ENCODE measurements around the gene CYB561D2.

CYB561D2 gene

DNA sequence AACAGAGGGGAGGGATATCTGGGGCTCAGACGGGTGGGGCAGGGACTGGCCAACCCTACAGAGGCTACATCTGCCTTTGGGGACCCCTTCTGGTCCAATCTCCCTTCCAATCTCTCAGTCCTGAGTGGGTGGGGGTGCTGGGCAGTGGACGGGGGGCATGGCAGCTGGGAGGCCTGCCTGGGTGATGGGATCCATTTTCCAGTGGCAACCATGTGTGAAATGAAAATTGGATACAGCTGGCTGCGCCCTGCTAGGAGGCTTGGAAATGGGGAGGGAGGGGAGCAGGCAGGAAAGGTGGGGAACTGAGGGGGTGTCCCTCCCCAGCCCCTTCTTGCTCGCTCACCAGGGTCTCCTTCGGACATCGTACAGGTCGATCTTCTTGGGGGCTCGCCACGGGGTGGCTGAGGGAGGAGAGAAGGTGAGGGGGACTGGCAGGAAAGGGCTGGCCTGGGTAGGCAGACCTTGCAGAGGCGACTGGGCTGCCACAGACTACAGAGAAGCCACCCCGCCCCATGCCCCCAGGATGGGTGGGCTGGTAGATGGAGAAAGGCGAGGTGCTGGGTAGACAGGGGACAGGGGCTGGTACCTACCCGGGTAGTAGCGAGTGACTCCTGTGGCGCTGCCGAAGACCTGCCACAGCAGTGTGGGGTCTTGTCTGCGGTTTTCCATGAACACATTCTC, 29.9 kb downstream of the CYB561D2 start:
- H3K27ac ChIP-seq = no peak overlapping the region
- H3K4me3 ChIP-seq = no peak overlapping the region
- peak overlapping the region in 5 of 11 experiments; percentile 15 to 56 (median 31); a peak in 7 of 22 replicates for H3K4me2 ChIP-seq
- H4K20me1 ChIP-seq = no peaks in the 10 kb centered on the region; a peak in 1 of 22 replicates
- H3K4me1 ChIP-seq = peaks cover 0 to 28% (median 19%) of the 10 kb centered on the region in 10 experiments; a peak in 15 of 20 replicates
- no peak for TF ChIP-seq Cebpa-rat (IDR thresholded peaks at IDR 0.05)
- no peaks in the 10 kb centered on the region for H3K36me3 ChIP-seq
- H3K27me3 ChIP-seq = no peaks in the 10 kb centered on the region
- H3K9ac ChIP-seq = no peak overlapping the region
- no peaks in the 10 kb centered on the region for H3K9me3 ChIP-seq (replicated peaks in 1 of 11)

DNA sequence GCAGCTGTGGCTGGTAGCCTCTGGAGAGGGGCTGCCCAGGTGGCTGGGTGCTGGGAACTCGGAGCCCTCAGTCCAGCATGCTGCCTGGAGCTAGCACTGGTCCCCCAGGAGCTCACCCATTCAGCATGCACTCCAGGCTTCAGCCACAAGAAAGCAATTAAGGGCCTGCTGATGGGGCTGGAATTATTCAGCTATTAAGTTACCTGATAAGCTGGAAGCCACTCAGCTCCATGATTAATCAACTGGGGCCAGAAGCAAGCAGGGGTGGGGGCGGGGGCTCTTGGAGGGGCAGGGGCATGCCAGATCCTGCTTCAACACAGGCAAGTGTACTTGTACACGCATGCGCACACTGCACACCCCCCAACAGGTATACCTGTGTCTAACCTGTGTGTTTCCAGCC, 30.7 kb downstream of the CYB561D2 start:
- Histone ChIP-seq H4K20me1 (no peaks in the 10 kb centered on the region; a peak in 1 of 22 replicates), H3K36me3 (no peaks in the 10 kb centered on the region), H3K27me3 (no peaks in the 10 kb centered on the region; a peak in 1 of 22 replicates), H3K9me3 (replicated peaks in 1 of 11) (no peaks in the 10 kb centered on the region), H3K4me3 (no peak overlapping the region), H3K4me2 (peak overlapping the region in 5 of 11 experiments; percentile 15 to 56 (median 31); a peak in 8 of 22 replicates), H3K4me1 (peaks cover 0 to 25% (median 11%) of the 10 kb centered on the region in 10 experiments; a peak in 12 of 20 replicates), H3K27ac (no peak overlapping the region), H3K9ac (no peak overlapping the region)
- TF ChIP-seq Cebpa-rat (IDR thresholded peaks at IDR 0.05) = no peak

GRCh38 chr3:50382722-50383121, 32.1 kb downstream of the CYB561D2 start:
- H3K4me1 ChIP-seq = peaks cover 0 to 25% (median 10%) of the 10 kb centered on the region in 10 experiments; a peak in 11 of 20 replicates
- H3K9ac ChIP-seq = no peak overlapping the region
- H4K20me1 ChIP-seq = no peaks in the 10 kb centered on the region; a peak in 1 of 22 replicates
- H3K27ac ChIP-seq = no peak overlapping the region
- H3K4me2 ChIP-seq = no peak overlapping the region
- H3K4me3 ChIP-seq = no peak overlapping the region
- no peaks in the 10 kb centered on the region for H3K9me3 ChIP-seq (replicated peaks in 1 of 11)
- TF ChIP-seq Cebpa-rat (IDR thresholded peaks at IDR 0.05) = no peak
- H3K27me3 ChIP-seq = no peaks in the 10 kb centered on the region; a peak in 1 of 22 replicates
- no peaks in the 10 kb centered on the region for H3K36me3 ChIP-seq

- Histone ChIP-seq H3K9ac (peak overlapping the region in 1 of 11 experiments; percentile 8; a peak in 1 of 22 replicates), H3K27me3 (no peaks in the 10 kb centered on the region; a peak in 1 of 22 replicates), H3K4me3 (no peak overlapping the region), H4K20me1 (no peaks in the 10 kb centered on the region; a peak in 1 of 22 replicates), H3K4me1 (peaks cover 0 to 27% (median 10%) of the 10 kb centered on the region in 10 experiments; a peak in 11 of 20 replicates), H3K27ac (no peak overlapping the region), H3K36me3 (no peaks in the 10 kb centered on the region), H3K4me2 (no peak overlapping the region), H3K9me3 (replicated peaks in 1 of 11) (no peaks in the 10 kb centered on the region)
- TF ChIP-seq Cebpa-rat (IDR thresholded peaks at IDR 0.05) = no peak
Measured at GRCh38 chr3:50383750-50384149, 33.1 kb downstream of the CYB561D2 start.

- Histone ChIP-seq H3K4me2 (no peak overlapping the region), H3K36me3 (no peaks in the 10 kb centered on the region), H3K9ac (no peak overlapping the region), H3K9me3 (replicated peaks in 1 of 11) (no peaks in the 10 kb centered on the region), H3K4me1 (peaks cover 0 to 27% (median 7%) of the 10 kb centered on the region in 10 experiments; a peak in 11 of 20 replicates), H3K27ac (no peak overlapping the region), H3K27me3 (no peaks in the 10 kb centered on the region; a peak in 1 of 22 replicates), H3K4me3 (no peak overlapping the region), H4K20me1 (no peaks in the 10 kb centered on the region; a peak in 1 of 22 replicates)
- TF ChIP-seq Cebpa-rat (IDR thresholded peaks at IDR 0.05) = no peak
Measured at GRCh38 chr3:50385754-50386153, 35.1 kb downstream of the CYB561D2 start.

DNA sequence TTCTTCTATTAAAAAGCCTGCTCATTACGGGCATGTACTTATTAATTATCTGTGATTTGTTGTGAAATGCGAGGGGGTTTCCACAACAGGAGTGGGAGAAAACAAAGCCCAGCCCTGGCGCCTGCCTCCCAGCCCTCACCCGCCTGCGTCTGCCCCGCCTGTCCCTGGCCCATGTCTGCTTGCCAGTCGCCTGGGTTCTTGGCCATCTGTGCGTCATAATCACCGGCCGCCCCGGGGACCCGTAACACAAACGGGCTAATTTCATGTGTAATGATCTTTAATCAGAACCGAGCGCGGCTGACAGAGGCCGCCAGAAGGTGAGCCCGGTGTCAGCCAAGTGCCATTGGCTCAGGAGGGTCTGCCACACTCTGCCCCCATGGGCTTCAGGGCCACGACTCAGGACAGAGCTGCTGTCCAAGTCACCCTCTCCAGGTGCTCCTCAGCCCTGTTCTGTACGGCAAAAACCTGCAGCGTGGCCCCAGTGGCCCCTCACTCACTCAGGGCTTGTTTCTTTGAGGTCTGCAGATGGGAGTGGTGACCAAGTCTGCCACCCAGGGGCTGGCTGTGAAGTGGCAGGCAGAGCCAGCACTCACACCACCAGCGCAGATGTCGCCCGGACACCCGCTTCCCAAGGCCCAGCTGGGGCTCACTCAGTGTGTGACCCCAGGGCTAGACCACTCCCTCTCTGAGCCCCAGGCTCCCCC, 37.5 kb downstream of the CYB561D2 start:
- no peak overlapping the region for H3K27ac ChIP-seq

GRCh38 chr3:50388720-50389413, 38.2 kb downstream of the CYB561D2 start:
- peaks cover 0 to 31% (median 11%) of the 10 kb centered on the region in 10 experiments; a peak in 13 of 20 replicates for H3K4me1 ChIP-seq
- H3K36me3 ChIP-seq = no peaks in the 10 kb centered on the region
- no peak overlapping the region for H3K27ac ChIP-seq
- no peak overlapping the region for H3K9ac ChIP-seq
- TF ChIP-seq Cebpa-rat (IDR thresholded peaks at IDR 0.05) = no peak
- no peaks in the 10 kb centered on the region; a peak in 1 of 22 replicates for H4K20me1 ChIP-seq
- H3K4me3 ChIP-seq = no peak overlapping the region
- no peaks in the 10 kb centered on the region; a peak in 1 of 22 replicates for H3K27me3 ChIP-seq
- no peaks in the 10 kb centered on the region for H3K9me3 ChIP-seq (replicated peaks in 1 of 11)
- H3K4me2 ChIP-seq = no peak overlapping the region

More for the DNA sequence above, 37.5 kb downstream of the CYB561D2 start:
- Histone ChIP-seq H3K9me3 (replicated peaks in 1 of 11) (no peaks in the 10 kb centered on the region), H3K27me3 (no peaks in the 10 kb centered on the region; a peak in 1 of 22 replicates), H3K4me3 (no peak overlapping the region), H3K9ac (no peak overlapping the region), H3K4me1 (peaks cover 0 to 31% (median 11%) of the 10 kb centered on the region in 10 experiments; a peak in 13 of 20 replicates), H4K20me1 (no peaks in the 10 kb centered on the region; a peak in 1 of 22 replicates), H3K36me3 (no peaks in the 10 kb centered on the region), H3K4me2 (no peak overlapping the region)
- TF ChIP-seq Cebpa-rat (IDR thresholded peaks at IDR 0.05) = no peak

DNA sequence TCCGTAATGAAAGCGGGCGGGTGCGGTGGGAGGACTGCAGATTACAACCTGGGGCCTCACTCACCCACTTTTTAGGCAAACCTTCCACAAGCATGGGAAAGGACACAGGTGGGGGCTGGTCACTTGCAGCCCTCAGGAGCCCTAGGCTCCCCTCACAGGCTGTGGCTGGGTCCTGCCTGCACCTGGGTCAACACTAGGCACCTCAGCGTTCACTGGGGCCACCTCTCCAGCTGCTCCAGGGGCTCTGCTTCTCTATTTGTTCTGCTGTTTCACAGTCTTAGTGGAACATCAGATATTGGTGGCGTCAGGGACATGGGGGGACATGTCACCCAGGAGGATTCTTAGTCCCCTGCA, 38.7 kb downstream of the CYB561D2 start:
- Histone ChIP-seq H3K9me3 (replicated peaks in 1 of 11) (no peaks in the 10 kb centered on the region), H3K4me1 (peaks cover 0 to 31% (median 11%) of the 10 kb centered on the region in 10 experiments; a peak in 15 of 20 replicates), H3K36me3 (no peaks in the 10 kb centered on the region), H3K4me2 (no peak overlapping the region), H3K27ac (no peak overlapping the region), H3K9ac (no peak overlapping the region), H3K4me3 (no peak overlapping the region), H4K20me1 (no peaks in the 10 kb centered on the region; a peak in 1 of 22 replicates), H3K27me3 (no peaks in the 10 kb centered on the region; a peak in 1 of 22 replicates)
- TF ChIP-seq Cebpa-rat (IDR thresholded peaks at IDR 0.05) = no peak
